GM13977 (cell line): ENCODE measurements around the gene KCNJ6.

Source experiments
- DNase-seq: peaks from one replicate; pipeline ENCODE4 v3.0.0; 2012; ENCODE audit warnings: low spot score
- in situ Hi-C: fragments of 300-500 bp; cut with MboI; formaldehyde crosslinking; loops from one replicate; pipeline ENCODE4 v1.12.0; 2022; ENCODE audit warnings: low sequenced_read_pairs, low pct_unique_long_range_greater_than_20kb, mixed read lengths, inconsistent platforms; ENCODE audit not compliant: unreplicated experiment
- TF ChIP-seq, protein P1 (sequence below): IDR thresholded peaks from 2 replicates; pipeline ENCODE4 v1.5.1; 2012; ENCODE audit warnings: mild to moderate bottlenecking, control low read depth; ENCODE audit not compliant: insufficient read depth; ENCODE audit errors: extremely low read depth, missing control alignments

The KCNJ6 gene

DNA sequence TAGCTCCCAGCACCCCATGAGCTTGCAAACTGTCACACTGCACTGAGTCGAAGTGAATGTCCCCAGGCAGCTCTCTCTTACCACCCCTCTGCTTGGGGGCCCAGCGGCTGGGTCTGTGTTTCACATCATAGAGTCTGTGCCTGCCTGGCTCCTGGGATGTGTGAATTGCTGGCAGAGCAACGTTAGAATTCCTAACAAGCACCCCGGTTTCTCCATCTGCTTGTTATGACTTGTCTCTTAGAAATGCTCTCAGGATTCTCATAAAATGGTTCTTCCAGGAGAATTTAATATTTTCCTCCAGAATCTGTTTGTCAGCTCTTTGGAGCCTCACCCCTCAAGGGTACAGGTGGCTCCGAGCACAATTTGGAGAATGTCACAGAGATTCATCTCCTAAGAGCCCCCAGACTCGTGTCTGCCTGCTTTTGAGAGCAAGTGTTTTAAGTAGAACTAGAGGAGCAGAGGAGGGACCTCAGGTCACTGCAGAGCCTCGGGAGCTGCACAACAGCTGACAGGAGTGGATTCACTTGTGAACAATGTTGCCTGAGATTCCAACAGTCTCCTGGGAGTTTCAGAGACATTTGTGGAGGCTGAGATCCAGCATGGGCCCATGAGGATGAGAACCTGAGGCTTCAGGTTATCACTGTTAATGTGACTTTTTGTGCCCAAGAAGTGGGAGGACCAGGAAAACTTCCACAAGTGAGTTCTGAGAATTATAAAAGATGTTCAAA is 131.5 kb downstream of the KCNJ6 start:
- in situ Hi-C loops: no loop called here
- TF ChIP-seq, protein P1, sequence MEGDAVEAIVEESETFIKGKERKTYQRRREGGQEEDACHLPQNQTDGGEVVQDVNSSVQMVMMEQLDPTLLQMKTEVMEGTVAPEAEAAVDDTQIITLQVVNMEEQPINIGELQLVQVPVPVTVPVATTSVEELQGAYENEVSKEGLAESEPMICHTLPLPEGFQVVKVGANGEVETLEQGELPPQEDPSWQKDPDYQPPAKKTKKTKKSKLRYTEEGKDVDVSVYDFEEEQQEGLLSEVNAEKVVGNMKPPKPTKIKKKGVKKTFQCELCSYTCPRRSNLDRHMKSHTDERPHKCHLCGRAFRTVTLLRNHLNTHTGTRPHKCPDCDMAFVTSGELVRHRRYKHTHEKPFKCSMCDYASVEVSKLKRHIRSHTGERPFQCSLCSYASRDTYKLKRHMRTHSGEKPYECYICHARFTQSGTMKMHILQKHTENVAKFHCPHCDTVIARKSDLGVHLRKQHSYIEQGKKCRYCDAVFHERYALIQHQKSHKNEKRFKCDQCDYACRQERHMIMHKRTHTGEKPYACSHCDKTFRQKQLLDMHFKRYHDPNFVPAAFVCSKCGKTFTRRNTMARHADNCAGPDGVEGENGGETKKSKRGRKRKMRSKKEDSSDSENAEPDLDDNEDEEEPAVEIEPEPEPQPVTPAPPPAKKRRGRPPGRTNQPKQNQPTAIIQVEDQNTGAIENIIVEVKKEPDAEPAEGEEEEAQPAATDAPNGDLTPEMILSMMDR: no peak

DNA sequence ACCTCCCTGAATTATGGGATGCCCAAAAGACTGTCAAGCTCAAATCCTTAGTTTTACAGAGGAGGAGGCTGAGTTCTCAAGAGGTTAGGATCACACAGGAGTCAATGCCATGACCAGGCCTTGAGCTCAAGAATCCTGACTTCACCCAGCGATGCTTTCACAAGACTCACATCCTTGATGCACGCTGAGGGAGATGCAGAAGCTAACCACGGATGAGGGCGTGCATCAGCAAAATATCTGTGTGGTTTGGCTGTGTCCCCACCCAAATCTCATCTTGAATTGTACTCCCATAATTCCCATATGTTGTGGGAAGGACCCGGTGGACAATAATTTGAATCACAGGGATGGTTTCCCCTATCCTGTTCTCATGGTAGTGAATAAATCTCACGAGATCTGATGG is 133.2 kb downstream of the KCNJ6 start:
- no peak for DNase-seq
- TF ChIP-seq, protein P1: no peak
- in situ Hi-C loops: no loop called here

More for the DNA sequence above, 131.5 kb downstream of the KCNJ6 start:
- no peak for DNase-seq

DNA sequence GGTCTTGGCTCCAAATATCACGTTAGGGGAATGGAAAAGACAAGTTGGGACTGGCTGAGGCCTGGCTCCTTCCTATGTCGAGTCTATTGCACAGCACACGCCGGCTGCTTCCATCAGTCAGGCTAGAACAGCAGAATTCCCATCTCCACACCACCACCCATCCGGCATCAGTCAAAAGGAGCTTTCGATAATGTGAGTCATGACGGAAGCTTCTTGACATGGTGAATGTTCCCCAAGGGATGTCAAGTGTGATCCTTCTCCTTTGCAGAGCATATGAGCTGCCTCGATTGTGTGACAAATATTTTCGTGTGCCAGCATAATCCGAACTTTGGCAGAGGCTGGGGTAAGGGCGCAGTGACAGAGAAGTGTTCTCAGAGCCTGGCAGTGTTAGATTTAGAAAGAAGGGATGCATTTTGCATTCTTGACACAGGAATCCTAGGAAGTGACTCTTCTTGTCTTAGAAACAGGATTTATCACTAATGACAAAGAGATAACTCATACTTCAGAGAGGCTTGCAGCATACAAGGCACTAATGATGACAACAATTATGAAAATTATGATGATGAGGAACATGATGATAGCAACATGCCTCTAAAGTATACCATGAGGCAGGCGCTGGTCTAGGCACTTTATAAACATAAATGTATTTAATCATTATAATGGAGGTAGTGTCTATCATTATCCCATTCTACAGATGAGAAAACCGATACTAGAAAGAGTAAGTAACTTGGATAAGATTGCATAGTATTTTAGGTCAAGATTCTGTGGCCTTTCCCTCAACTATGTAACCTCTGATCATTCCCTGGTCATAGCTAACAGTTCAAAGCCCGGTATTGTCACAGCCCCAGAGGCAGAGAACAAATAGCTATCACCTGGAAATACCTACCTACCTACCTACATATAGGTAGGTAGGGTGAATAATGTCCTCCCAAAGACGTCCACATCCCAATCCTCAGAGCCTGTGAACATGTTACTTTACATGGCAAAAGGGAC is 135.0 kb downstream of the KCNJ6 start:
- in situ Hi-C loops: no loop called here
- TF ChIP-seq, protein P1: no peak
- DNase-seq: no peak

DNA sequence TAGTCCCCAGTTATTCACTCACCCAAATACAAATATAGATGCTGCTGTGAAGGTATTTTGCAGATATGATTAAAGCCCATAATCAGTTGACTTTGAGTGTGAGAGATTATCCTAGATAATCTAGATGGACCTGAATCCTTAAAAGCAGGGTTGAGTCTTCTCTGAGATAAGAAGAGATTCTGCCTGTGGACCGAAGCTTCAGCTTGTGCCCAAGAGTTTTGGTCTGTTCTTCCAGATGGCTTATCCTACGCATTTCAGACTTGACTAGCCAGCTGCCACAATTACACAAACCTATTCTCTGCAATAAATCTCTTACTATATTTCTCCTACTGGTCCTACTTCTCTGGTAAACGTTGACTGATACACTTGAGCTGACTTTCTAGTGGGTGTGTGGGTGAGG is 145.1 kb downstream of the KCNJ6 start:
- in situ Hi-C loops: no loop called here
- no peak for DNase-seq
- TF ChIP-seq, protein P1: no peak

DNA sequence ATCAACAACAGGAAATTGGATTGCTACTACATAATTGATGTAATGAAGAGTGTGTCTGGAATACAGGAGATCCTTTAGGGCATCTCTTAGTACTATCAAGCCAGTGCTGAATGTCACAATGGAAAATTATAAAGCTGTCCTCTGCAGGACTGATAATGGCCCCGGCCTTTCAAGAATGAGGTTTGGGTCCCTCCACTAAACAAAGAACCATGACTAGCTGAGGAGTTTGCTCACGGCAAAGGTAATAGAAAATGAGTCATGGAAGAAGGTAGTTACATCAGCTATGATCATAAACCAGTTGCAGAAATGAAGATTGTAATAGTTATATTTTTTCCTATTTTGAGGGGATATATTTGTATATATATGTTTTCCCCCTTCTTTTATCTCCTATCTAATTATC is 145.8 kb downstream of the KCNJ6 start:
- TF ChIP-seq, protein P1: no peak
- in situ Hi-C loops: no loop called here
- DNase-seq: no peak

DNA sequence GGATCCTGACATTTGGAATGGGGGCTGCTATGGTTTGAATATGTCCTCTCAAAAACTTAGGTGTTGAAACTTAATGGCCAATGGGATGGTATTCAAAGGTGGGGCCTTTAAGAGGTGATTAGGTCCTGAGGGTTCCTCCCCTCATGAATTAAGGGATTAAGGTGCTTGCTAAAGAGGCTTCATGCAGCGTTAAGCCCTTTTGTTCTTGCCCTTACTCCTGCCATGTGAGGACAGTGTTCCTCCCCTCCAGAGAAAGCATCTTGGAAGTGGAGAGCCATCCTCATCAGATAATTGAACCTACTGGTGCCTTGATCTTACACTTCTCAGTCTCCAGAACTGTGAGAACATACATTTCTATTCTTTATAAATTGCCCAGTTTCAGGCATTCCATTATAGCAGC is 146.6 kb downstream of the KCNJ6 start:
- TF ChIP-seq, protein P1: no peak
- no peak for DNase-seq
- in situ Hi-C loops: no loop called here
